K562 (cell line): ENCODE measurements around the gene KLK8. TPM values are rescaled to one million over a fixed set of nuclear protein-coding genes. Genes with fewer than 3 reads are reported as not detected.

Experiments used
- ATAC-seq: fragments of 200-7000 bp; cut with Tn5 transposase; 3 replicates; pipeline ENCODE4 v1.9.1; 2020; ENCODE audit warnings: moderate library complexity
- BruUV-seq: library from RNA; stranded (reverse); fragments of 400-500 nt; replicated peaks from 2 replicates; lab custom pipeline; 2021; lab: Mats Ljungman, UMichigan
- CTCF ChIA-PET: fragments of 300-600 bp; formaldehyde crosslinking; extraction: SDS; loops from one replicate; lab custom pipeline; 2021; ENCODE audit warnings: low intra/inter-chr PET ratio; lab: Yijun Ruan, JAX
- POLR2A ChIA-PET: fragments of 300-600, 350-650 bp; sonication (Branson Sonifier 250); formaldehyde crosslinking; extraction: SDS; loops from one replicate; lab custom pipeline; 2021; ENCODE audit warnings: antibody characterized with exemption, inconsistent platforms; lab: Yijun Ruan, JAX
- DNase-seq, 4 experiments: peaks; one replicate each; pipeline versions ENCODE4 v3.0.0 to v3.0.0-alpha.2; 2011 to 2018; ENCODE audit warnings: low spot score in 3 of 4, mixed read lengths in 3 of 4; ENCODE audit errors: extremely low read depth in 1 of 4
- FAIRE-seq: peaks from 2 replicates; lab custom pipeline; 2011; peaks lifted over from hg19 to GRCh38; lab: Jason Lieb, UNC
- H2AFZ ChIP-seq: 2 replicates; pipeline ENCODE4 v1.6.0; 2011; ENCODE audit warnings: low read depth, low read length, control low read depth, inconsistent platforms
- H3K27ac ChIP-seq: fragments of 200-600 bp; 3 replicates; pipeline ENCODE4 v1.8.0; 2011; ENCODE audit warnings: low read depth, mild to moderate bottlenecking, control low read depth, inconsistent platforms, low read length, moderate library complexity, mixed read lengths; ENCODE audit errors: extremely low read depth
- H3K27me3 ChIP-seq, 2 experiments: fragments of 300-600 bp in 1 of 2; 2 replicates in 1 of 2; 3 replicates in 1 of 2; pipeline versions ENCODE4 v1.6.0 to v1.8.0; 2011; ENCODE audit warnings: inconsistent platforms in 2 of 2, low read length in 2 of 2, mild to moderate bottlenecking in 1 of 2, mixed read lengths in 1 of 2, moderate library complexity in 1 of 2; ENCODE audit not compliant: control insufficient read depth in 2 of 2, insufficient read depth in 2 of 2
- H3K36me3 ChIP-seq: fragments of 300-600 bp; 3 replicates; pipeline ENCODE4 v1.8.0; 2011; ENCODE audit warnings: mild to moderate bottlenecking, low read length, inconsistent platforms; ENCODE audit not compliant: control insufficient read depth, insufficient read depth
- H3K4me1 ChIP-seq, 2 experiments: fragments of 200-600 bp in 1 of 2; replicated peaks in 1 of 2; 2 replicates in 1 of 2; 3 replicates in 1 of 2; pipeline versions ENCODE4 v1.5.1 to v1.8.0; 2011; ENCODE audit warnings: inconsistent platforms in 2 of 2, low read length in 2 of 2, mild to moderate bottlenecking in 1 of 2, mixed read lengths in 1 of 2, moderate library complexity in 1 of 2; ENCODE audit not compliant: control insufficient read depth in 2 of 2, insufficient read depth in 2 of 2
- H3K4me2 ChIP-seq: 2 replicates; pipeline ENCODE4 v1.6.1; 2011; ENCODE audit warnings: low read length, control low read depth, inconsistent platforms, mixed read lengths; ENCODE audit not compliant: insufficient read depth
- H3K4me3 ChIP-seq: fragments of 200-600 bp; sonication (generic), shearing (Covaris generic); 2 replicates; pipeline ENCODE4 v1.5.1; 2016; ENCODE audit warnings: control low read depth, inconsistent platforms
- H3K79me2 ChIP-seq: fragments of 200-600 bp; 3 replicates; pipeline ENCODE4 v1.8.0; 2011; ENCODE audit warnings: low read length, inconsistent platforms; ENCODE audit not compliant: control insufficient read depth, insufficient read depth
- H3K9ac ChIP-seq, 2 experiments: 2 replicates each; pipeline versions ENCODE4 v1.6.0 to v1.6.1; 2011; ENCODE audit warnings: low read depth in 2 of 2, low read length in 2 of 2, control low read depth in 1 of 2, inconsistent platforms in 1 of 2, mild to moderate bottlenecking in 1 of 2, mixed read lengths in 1 of 2; ENCODE audit not compliant: insufficient read depth in 1 of 2
- H3K9me1 ChIP-seq: one replicate; pipeline ENCODE4 v1.6.0; 2011; ENCODE audit warnings: inconsistent platforms, mild to moderate bottlenecking, low read length, moderate library complexity; ENCODE audit not compliant: control insufficient read depth, insufficient read depth
- H3K9me3 ChIP-seq: replicated peaks from 2 replicates; pipeline ENCODE4 v1.5.1; 2011; ENCODE audit warnings: low read depth, low read length, inconsistent platforms; ENCODE audit not compliant: control insufficient read depth, insufficient read depth
- H4K20me1 ChIP-seq: replicated peaks from 2 replicates; pipeline ENCODE4 v1.6.1; 2011; ENCODE audit warnings: low read length, inconsistent platforms, mixed read lengths; ENCODE audit not compliant: control insufficient read depth, insufficient read depth
- ATF1 ChIP-seq, 2 experiments: fragments of 450-650 bp in 1 of 2; IDR thresholded peaks; 2 replicates each; pipeline ENCODE4 v1.6.1; 2016; ENCODE audit warnings: missing compliant biosample characterization in 1 of 2, missing genetic modification characterization in 1 of 2
- EGR1 ChIP-seq: fragments of 450-650 bp; conservative IDR thresholded peaks from 2 replicates; pipeline ENCODE4 v1.6.1; 2017; ENCODE audit warnings: mild to moderate bottlenecking
- KLF1 ChIP-seq: fragments of 450-650 bp; IDR thresholded peaks from 2 replicates; pipeline ENCODE4 v1.6.1; 2016; ENCODE audit warnings: missing genetic modification characterization, missing compliant biosample characterization
- MAFG ChIP-seq: fragments of 450-650 bp; conservative IDR thresholded peaks from 2 replicates; pipeline ENCODE4 v1.6.1; 2016; ENCODE audit warnings: missing genetic modification characterization, missing compliant biosample characterization
- NRF1 ChIP-seq, 2 experiments: fragments of 450-650 bp; IDR thresholded peaks in 1 of 2; conservative IDR thresholded peaks in 1 of 2; 2 replicates each; pipeline ENCODE4 v1.6.1; 2014; ENCODE audit warnings: mild to moderate bottlenecking in 2 of 2
- PHF8 ChIP-seq: fragments of 200-600 bp; sonication (generic); IDR thresholded peaks from 2 replicates; pipeline ENCODE4 v1.6.1; 2012; ENCODE audit warnings: mixed run types, mild to moderate bottlenecking, inconsistent platforms, low read length, moderate library complexity, borderline replicate concordance
- RAD51 ChIP-seq: fragments of 450-650 bp; IDR thresholded peaks from 2 replicates; pipeline ENCODE4 v1.7.1; 2016; ENCODE audit warnings: low read depth, mild to moderate bottlenecking, borderline replicate concordance
- SPI1 ChIP-seq: IDR thresholded peaks from 2 replicates; pipeline ENCODE4 v1.6.1; 2011; ENCODE audit warnings: low read depth, low read length, control low read depth, borderline replicate concordance
- SUPT5H ChIP-seq: fragments of 450-650 bp; IDR thresholded peaks from 2 replicates; pipeline ENCODE4 v1.6.1; 2016
- ZFP1 ChIP-seq: fragments of 450-650 bp; formaldehyde crosslinking; IDR thresholded peaks from 2 replicates; pipeline ENCODE4 v1.4.0; 2020; ENCODE audit warnings: mild to moderate bottlenecking, mixed read lengths
- ZNF3 ChIP-seq: fragments of 250-450 bp; sonication (Bioruptor Pico); IDR thresholded peaks from 2 replicates; pipeline ENCODE4 v1.5.0; 2021; ENCODE audit warnings: mild to moderate bottlenecking, moderate library complexity
- ZNF561 ChIP-seq: fragments of 450-650 bp; formaldehyde crosslinking; conservative IDR thresholded peaks from 2 replicates; pipeline ENCODE4 v1.4.0; 2020; ENCODE audit warnings: mild to moderate bottlenecking, moderate library complexity
- WGBS: fragments of 100-300 bp; shearing (Covaris generic); methylation state at CpG from one replicate; pipeline ENCODE4 v1.1.6; 2016; ENCODE audit warnings: low coverage, mixed read lengths; ENCODE audit not compliant: insufficient coverage; ENCODE audit errors: missing lambda C conversion rate; 5-methylcytosine and 5-hydroxymethylcytosine counted together
- in situ Hi-C: fragments of 300-500 bp; cut with MboI; formaldehyde crosslinking; loops from 4 replicates; pipeline ENCODE4 v1.15.0; 2018; ENCODE audit warnings: inconsistent platforms, mixed read lengths
- intact Hi-C: fragments of 100-400 bp; cut with micrococcal nuclease; formaldehyde crosslinking; loops from 2 replicates; pipeline ENCODE4 v1.14.2; 2022
- polyA plus RNA-seq, 8 experiments: library from polyadenylated mRNA; depleted of rRNA in 4 of 8; stranded (reverse) in 5 of 8; unstranded in 3 of 8; fragments of >200 nt; fragmentation: Nextera tagmentation in 2 of 8; fragmentation: Illumina TruSeq in 1 of 8; extraction: Ambion mirVana in 2 of 8; extraction: Trizol in 1 of 8; gene quantifications; 2 replicates each; pipeline versions ENCODE4 v1.2.1 to v1.2.3, GENCODE V29; 2011 to 2014; ENCODE audit warnings: inconsistent platforms in 1 of 8, missing spikeins in 1 of 8
- total RNA-seq, 7 experiments: library from RNA; depleted of rRNA in 6 of 7; stranded (reverse); fragments of >200 nt in 6 of 7; fragmentation: Illumina TruSeq in 2 of 7; extraction: Trizol in 2 of 7; gene quantifications; 2 replicates each; pipeline versions ENCODE4 v1.2.1 to v1.2.3, GENCODE V29; 2011 to 2021; ENCODE audit warnings: low replicate concordance in 1 of 7
- TF ChIP-seq, protein P1 (sequence below): sonication (generic); formaldehyde crosslinking; IDR thresholded peaks from 2 replicates; pipeline ENCODE4 v1.8.0; 2022; ENCODE audit warnings: missing genetic modification reagents, mild to moderate bottlenecking, moderate library complexity, borderline replicate concordance

KLK8 gene
- total and polyA plus RNA-seq, 9 of the 15 experiments (the other 6 are each of a cell fraction or from before 2014, with no cell fraction given) = 0.37 to 1.7 (median 0.76) TPM

DNA sequence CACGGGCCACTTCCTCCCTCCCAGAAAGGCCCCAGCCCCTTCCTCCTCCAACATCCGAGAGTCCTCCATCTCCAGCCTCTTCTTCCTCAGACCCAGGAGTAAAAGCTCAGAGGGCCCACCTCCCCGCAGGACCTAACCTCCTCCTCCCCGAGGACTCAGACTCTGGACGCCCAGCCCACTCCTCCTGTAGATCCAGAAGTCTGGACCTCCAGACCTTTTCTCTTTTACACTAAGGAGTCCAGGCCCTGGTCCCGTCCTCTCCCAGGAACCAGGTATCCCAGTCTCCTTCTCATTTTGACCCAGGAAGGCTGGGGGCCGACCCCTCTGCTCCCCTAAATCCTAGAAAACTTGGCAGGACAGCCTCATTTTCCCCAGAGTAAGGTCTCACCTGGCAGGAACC, 1.9 kb upstream of the KLK8 start:
- FAIRE-seq (no peak), DNase-seq (no peak), ATAC-seq (no peak)
- ChIA-PET CTCF (no interaction called here), POLR2A (interaction anchor here (0.6 kb wide), 1 partner anchor 70 kb away, joined by 3 read pairs; no protein-coding TSS in a partner anchor)
- no peaks in the 10 kb centered on the region for H3K9me3 ChIP-seq
- no peaks in the 10 kb centered on the region for H4K20me1 ChIP-seq
- H3K4me1 ChIP-seq = peaks cover 19 to 32% of the 10 kb centered on the region in 2 experiments; a peak in 4 of 5 replicates
- BruUV-seq = no TSS peak
- intact Hi-C loops (no loop called here), in situ Hi-C loops (no loop called here)
- no peak overlapping the region for H3K27ac ChIP-seq
- no peak overlapping the region for H3K4me3 ChIP-seq
- no peaks in the 10 kb centered on the region for H3K9me1 ChIP-seq
- no peaks in the 10 kb centered on the region for H3K36me3 ChIP-seq
- H3K27me3 ChIP-seq = peaks cover 0 to 8% of the 10 kb centered on the region in 2 experiments; a peak in 2 of 5 replicates
- peak overlapping the region; percentile 93 for H2AFZ ChIP-seq
- H3K9ac ChIP-seq = no peak overlapping the region; a peak in 2 of 4 replicates
- H3K4me2 ChIP-seq = peak overlapping the region; percentile 59; the same call in 1 of the 2 replicates
- TF ChIP-seq SPI1 (peak; percentile 23; the same call in 1 of the 2 replicates), ZNF561 (CRISPR knock-in tag) (no peak), MAFG (tag) (no peak)
- no peaks in the 10 kb centered on the region for H3K79me2 ChIP-seq
- WGBS = 67% methylated on average over 7 of the region's 7 CpGs

DNA sequence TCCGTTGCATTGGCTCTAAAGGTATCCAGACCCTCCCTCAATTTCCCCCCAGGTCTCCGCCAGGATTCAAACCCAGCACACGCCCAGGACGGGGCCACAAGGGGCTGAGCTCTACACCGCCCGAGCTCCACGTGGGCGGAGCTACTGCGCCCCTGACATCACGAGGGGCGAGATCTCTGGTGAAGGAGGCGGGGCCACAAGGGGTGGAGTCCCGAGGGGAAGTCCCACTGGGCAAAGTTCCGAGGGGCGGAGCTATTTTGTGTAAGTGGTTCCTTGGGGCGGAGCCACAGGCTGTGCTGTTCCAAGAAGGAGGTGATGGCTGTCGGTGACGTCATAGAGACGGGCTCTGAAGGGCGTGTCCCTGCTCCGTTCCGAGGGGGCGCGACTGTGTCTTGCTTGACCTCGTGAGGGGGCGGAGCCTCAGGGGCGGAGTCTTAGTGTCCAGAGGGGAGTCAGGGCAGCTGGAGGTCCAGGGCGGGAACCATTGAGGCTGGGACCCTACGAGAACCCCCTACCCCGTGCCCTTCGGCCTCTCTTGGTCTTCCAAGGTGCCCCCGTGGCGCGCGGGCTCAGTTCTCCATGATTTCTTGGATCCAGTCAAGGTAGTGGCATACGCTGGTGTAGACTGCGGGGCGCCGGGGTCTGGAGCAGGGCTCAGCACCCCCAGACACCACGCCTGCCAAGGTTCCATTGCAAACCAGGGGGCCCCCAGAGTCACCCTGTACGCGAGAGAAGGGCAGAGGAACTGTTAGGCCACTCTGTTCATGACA, 1.3 kb upstream of the KLK8 start:
- peak overlapping the region; percentile 53; the same call in 1 of the 3 replicates for H3K27ac ChIP-seq
- H3K4me2 ChIP-seq = peak overlapping the region; percentile 88
- intact Hi-C loops = no loop called here
- H3K9me3 ChIP-seq = no peaks in the 10 kb centered on the region
- H3K27me3 ChIP-seq = peaks cover 0 to 8% of the 10 kb centered on the region in 2 experiments; a peak in 2 of 5 replicates
- no peaks in the 10 kb centered on the region for H3K36me3 ChIP-seq
- H4K20me1 ChIP-seq = no peaks in the 10 kb centered on the region
- peak overlapping the region; percentile 53 to 87; a peak in 3 of 4 replicates for H3K9ac ChIP-seq
- ATAC-seq = peak; percentile 98
- POLR2A ChIA-PET = interaction anchor here (0.6 to 1.8 kb wide), 6 partner anchors 9 to 199 kb away, joined by 3 to 11 read pairs (median 4); partner anchors contain the start of gene CTU1
- no peaks in the 10 kb centered on the region for H3K79me2 ChIP-seq
- CTCF ChIA-PET = no interaction called here
- FAIRE-seq = peak; percentile 100
- H2AFZ ChIP-seq = peak overlapping the region; percentile 97
- H3K4me3 ChIP-seq = peak overlapping the region; percentile 26
- 28% methylated on average over 42 of the region's 42 CpGs for WGBS
- peaks cover 19 to 32% of the 10 kb centered on the region in 2 experiments; a peak in 4 of 5 replicates for H3K4me1 ChIP-seq
- no TSS peak for BruUV-seq
- H3K9me1 ChIP-seq = no peaks in the 10 kb centered on the region
- in situ Hi-C loops = no loop called here
- peak; percentile 97 to 99 (median 98) for DNase-seq
- TF ChIP-seq, protein P1, sequence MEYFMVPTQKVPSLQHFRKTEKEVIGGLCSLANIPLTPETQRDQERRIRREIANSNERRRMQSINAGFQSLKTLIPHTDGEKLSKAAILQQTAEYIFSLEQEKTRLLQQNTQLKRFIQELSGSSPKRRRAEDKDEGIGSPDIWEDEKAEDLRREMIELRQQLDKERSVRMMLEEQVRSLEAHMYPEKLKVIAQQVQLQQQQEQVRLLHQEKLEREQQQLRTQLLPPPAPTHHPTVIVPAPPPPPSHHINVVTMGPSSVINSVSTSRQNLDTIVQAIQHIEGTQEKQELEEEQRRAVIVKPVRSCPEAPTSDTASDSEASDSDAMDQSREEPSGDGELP (CRISPR knock-in tag) = peak; percentile 58; the same call in 1 of the 2 replicates
- peak; percentile 62; the same call in 1 of the 2 replicates for TF ChIP-seq SUPT5H
- TF ChIP-seq PHF8 = peak; percentile 28; the same call in 1 of the 2 replicates
- peak; percentile 88 for TF ChIP-seq KLF1 (tag)
- peak; percentile 71; the same call in 1 of the 2 replicates for TF ChIP-seq RAD51
- TF ChIP-seq EGR1 = peak; percentile 62
- TF ChIP-seq ZNF3 (CRISPR knock-in tag) = no peak
- TF ChIP-seq ZFP1 (CRISPR knock-in tag) = no peak
- TF ChIP-seq NRF1 (conservative IDR thresholded peaks at IDR 0.05 in 1 of 2, IDR thresholded peaks at IDR 0.05 in 1 of 2) = peak; percentile 78 to 82
- TF ChIP-seq ATF1 (CRISPR knock-in tag; IDR thresholded peaks at IDR 0.05) = peak; percentile 55; the same call in 1 of the 2 replicates
- TF ChIP-seq ATF1 (tag; IDR thresholded peaks at IDR 0.05) = peak; percentile 98
